SK-N-SH (cell line): ENCODE results near the gene TEK. TPM values are rescaled to one million over a fixed set of nuclear protein-coding genes. Genes with fewer than 3 reads are reported as not detected.

Experiments
- CTCF ChIA-PET: fragments of 300-600, 350-600 bp; formaldehyde crosslinking; extraction: SDS; loops from one replicate; lab custom pipeline; 2021; lab: Yijun Ruan, JAX
- POLR2A ChIA-PET: fragments of 350-600 bp; sonication (Branson Sonifier 250); formaldehyde crosslinking; extraction: SDS; loops from one replicate; lab custom pipeline; 2020; ENCODE audit warnings: antibody characterized with exemption, inconsistent platforms; lab: Yijun Ruan, JAX
- DNase-seq: peaks from one replicate; pipeline ENCODE4 v3.0.0; 2012
- H2AFZ ChIP-seq: fragments of 200-600 bp; sonication (generic); 2 replicates; pipeline ENCODE4 v1.8.1; 2016; ENCODE audit warnings: antibody characterized with exemption, mild to moderate bottlenecking, low read depth
- H3F3A ChIP-seq: fragments of 200-600 bp; sonication (generic); replicated peaks from 2 replicates; pipeline ENCODE3; 2016; ENCODE audit warnings: antibody characterized with exemption, mild to moderate bottlenecking; ENCODE audit not compliant: insufficient read depth
- H3K27ac ChIP-seq, 2 experiments: fragments of 200-500 bp in 1 of 2; fragments of 200-600 bp in 1 of 2; sonication (Bioruptor generic) in 1 of 2; sonication (generic), shearing (Covaris generic) in 1 of 2; 2 replicates each; pipeline versions ENCODE4 v1.5.1 to v1.6.1; 2014 to 2016; ENCODE audit warnings: low read depth in 2 of 2, inconsistent platforms in 1 of 2, low read length in 1 of 2, mild to moderate bottlenecking in 1 of 2, mixed read lengths in 1 of 2
- H3K27me3 ChIP-seq: fragments of 200-600 bp; sonication (generic), shearing (Covaris generic); 2 replicates; pipeline ENCODE4 v1.6.1; 2016; ENCODE audit warnings: mixed run types; ENCODE audit not compliant: insufficient read depth
- H3K36me3 ChIP-seq, 2 experiments: fragments of 200-500 bp in 1 of 2; fragments of 200-600 bp in 1 of 2; sonication (Bioruptor generic) in 1 of 2; sonication (generic) in 1 of 2; replicated peaks in 1 of 2; 2 replicates each; pipeline versions ENCODE3 to v1.5.1; 2014 to 2016; ENCODE audit warnings: low read length in 1 of 2, mild to moderate bottlenecking in 1 of 2; ENCODE audit not compliant: insufficient read depth in 2 of 2, control insufficient read depth in 1 of 2
- H3K4me1 ChIP-seq, 2 experiments: fragments of 200-500 bp in 1 of 2; fragments of 200-600 bp in 1 of 2; sonication (Bioruptor generic) in 1 of 2; sonication (generic), shearing (Covaris generic) in 1 of 2; 2 replicates each; pipeline versions ENCODE4 v1.5.1 to v1.6.1; 2014 to 2016; ENCODE audit warnings: low read depth in 1 of 2, low read length in 1 of 2, mixed run types in 1 of 2; ENCODE audit not compliant: insufficient read depth in 2 of 2, control insufficient read depth in 1 of 2
- H3K4me2 ChIP-seq: fragments of 200-600 bp; sonication (generic), shearing (Covaris generic); 2 replicates; pipeline ENCODE4 v1.6.1; 2017; ENCODE audit warnings: mixed run types
- H3K4me3 ChIP-seq, 2 experiments: fragments of 200-500 bp in 1 of 2; fragments of 200-600 bp in 1 of 2; sonication (Bioruptor generic) in 1 of 2; sonication (generic), shearing (Covaris generic) in 1 of 2; 2 replicates each; pipeline versions ENCODE4 v1.5.1 to v1.8.1; 2014 to 2016; ENCODE audit warnings: low read depth in 2 of 2, inconsistent platforms in 1 of 2, low read length in 1 of 2, mild to moderate bottlenecking in 1 of 2, mixed read lengths in 1 of 2, moderate library complexity in 1 of 2
- H3K79me2 ChIP-seq: fragments of 200-600 bp; sonication (generic); 2 replicates; pipeline ENCODE4 v1.8.1; 2017; ENCODE audit warnings: mild to moderate bottlenecking; ENCODE audit not compliant: insufficient read depth
- H3K9ac ChIP-seq: fragments of 200-600 bp; sonication (generic); 2 replicates; pipeline ENCODE4 v1.6.1; 2017; ENCODE audit warnings: mixed run types
- H3K9me2 ChIP-seq: fragments of 200-600 bp; sonication (generic); 2 replicates; pipeline ENCODE4 v1.6.1; 2017; ENCODE audit warnings: mixed run types
- H3K9me3 ChIP-seq: fragments of 200-600 bp; sonication (generic); 2 replicates; pipeline ENCODE4 v1.6.1; 2017; ENCODE audit warnings: mixed run types, mild to moderate bottlenecking, moderate library complexity
- H4K20me1 ChIP-seq: fragments of 200-600 bp; sonication (generic); 2 replicates; pipeline ENCODE4 v1.6.1; 2017; ENCODE audit warnings: mild to moderate bottlenecking, mixed run types; ENCODE audit not compliant: insufficient read depth
- FOSL2 ChIP-seq: IDR thresholded peaks from 2 replicates; pipeline ENCODE4 v1.4.0; 2012; ENCODE audit warnings: low read depth, mild to moderate bottlenecking, moderate library complexity, borderline replicate concordance
- SMC3 ChIP-seq: IDR thresholded peaks from 2 replicates; pipeline ENCODE4 v1.6.1; 2012; ENCODE audit warnings: low read depth, low read length, improper control_type of control experiment
- TCF12 ChIP-seq: IDR thresholded peaks from 2 replicates; pipeline ENCODE4 v1.4.0; 2012
- WGBS: methylation state at CpG from one replicate; pipeline ENCODE4 v1.1.6; 2017; ENCODE audit warnings: low lambda C conversion rate; 5-methylcytosine and 5-hydroxymethylcytosine counted together
- polyA plus RNA-seq, 3 experiments: library from polyadenylated mRNA; depleted of rRNA; stranded (reverse); fragments of >200 nt; gene quantifications; 2 replicates each; pipeline ENCODE4 v1.2.3, GENCODE V29; 2012
- TF ChIP-seq, protein P1 (sequence below): IDR thresholded peaks from 2 replicates; pipeline ENCODE4 v1.6.1; 2012; ENCODE audit warnings: mild to moderate bottlenecking, low read depth, low read length, moderate library complexity

The TEK gene
- polyA plus RNA-seq, 1 of the 3 experiments (the other 2 are of a cell fraction) = 0.03 TPM

DNA sequence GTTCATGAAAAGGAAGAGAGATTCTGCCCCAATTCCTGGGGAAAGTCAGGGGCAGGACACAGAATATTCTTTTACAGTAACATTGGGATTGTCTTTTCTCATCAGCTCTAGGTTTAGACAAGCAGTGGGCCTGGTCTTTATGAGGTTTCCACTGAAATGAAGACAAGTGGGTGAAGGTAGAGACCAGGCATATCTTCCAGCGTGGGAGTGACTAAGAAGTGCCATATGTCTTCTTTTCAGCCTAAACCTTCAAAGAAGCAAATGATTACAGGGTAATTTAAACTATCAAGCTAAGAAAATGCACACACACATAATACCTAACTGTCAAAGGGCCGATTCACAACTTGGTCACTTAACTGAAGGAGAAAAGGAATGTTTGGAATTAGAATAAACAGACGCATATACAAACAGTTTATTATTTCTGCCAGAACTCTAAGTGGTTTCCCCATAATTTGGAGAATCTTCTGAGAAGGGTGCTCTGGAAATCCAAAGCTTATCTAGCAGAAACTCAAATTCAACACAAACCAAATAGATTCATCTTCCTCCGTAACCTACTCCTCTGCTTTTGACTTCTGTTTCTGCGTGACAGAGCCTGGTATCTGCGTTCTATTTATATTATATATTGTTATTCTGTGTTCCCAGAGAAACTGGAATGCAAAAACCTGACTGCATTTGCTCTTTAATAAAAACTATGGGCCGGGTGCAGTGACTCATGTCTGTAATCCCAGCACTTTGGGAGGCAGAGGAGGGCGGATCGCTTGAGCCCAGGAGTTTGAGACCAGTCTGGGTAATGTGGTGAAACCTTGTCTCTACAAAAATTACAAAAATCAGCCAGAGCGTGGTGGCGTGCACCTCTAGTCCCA is 22.0 kb upstream of the TEK start:
- Histone ChIP-seq H3K27ac (peak overlapping the region; percentile 66 to 68; a peak in 3 of 4 replicates), H3K79me2 (no peaks in the 10 kb centered on the region)
- CTCF ChIA-PET = no interaction called here
- peak; percentile 35; the same call in 1 of the 2 replicates for TF ChIP-seq FOSL2
- no peak for TF ChIP-seq SMC3
- TF ChIP-seq, all 33 proteins: peak for 1
- Histone ChIP-seq H3K4me2 (peak overlapping the region; percentile 8; the same call in 1 of the 2 replicates), H3K4me1 (peaks cover 0 to 27% of the 10 kb centered on the region in 2 experiments; a peak in 2 of 4 replicates), H4K20me1 (no peaks in the 10 kb centered on the region), H3K27me3 (no peaks in the 10 kb centered on the region), H3K9ac (peak overlapping the region; percentile 36; the same call in 1 of the 2 replicates), H3F3A (peaks cover 18% of the 10 kb centered on the region), H3K4me3 (no peak overlapping the region), H2AFZ (peak overlapping the region; percentile 19; the same call in 1 of the 2 replicates), H3K9me3 (no peaks in the 10 kb centered on the region), H3K9me2 (no peaks in the 10 kb centered on the region), H3K36me3 (no peaks in the 10 kb centered on the region)
- 78% methylated on average over 11 of the region's 11 CpGs for WGBS
- DNase-seq = no peak
- POLR2A ChIA-PET = no interaction called here

DNA sequence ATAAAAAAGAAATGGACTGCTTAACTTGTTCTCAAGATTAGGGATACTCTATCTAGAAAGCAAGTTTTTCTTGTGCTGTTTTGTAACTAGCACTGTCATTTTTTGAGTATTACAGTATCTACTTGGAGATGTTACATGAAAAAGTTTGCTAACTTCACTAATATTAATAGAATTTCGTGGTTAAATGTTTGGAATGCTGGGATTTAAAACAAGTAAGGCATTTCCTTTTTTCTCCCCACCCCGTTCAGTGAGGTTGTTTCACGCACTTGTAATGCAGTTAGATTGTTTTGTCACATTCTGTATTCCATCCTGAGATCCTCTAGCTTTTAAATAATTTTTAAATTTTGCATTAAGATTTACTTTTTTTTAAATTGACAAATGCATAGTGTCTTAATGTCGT is 20.0 kb upstream of the TEK start:
- TF ChIP-seq TCF12 = 0 out of 2 replicates have a peak, but pooled peaks have one; percentile 7
- peak; percentile 28; the same call in 1 of the 2 replicates for TF ChIP-seq FOSL2
- TF ChIP-seq, protein P1, sequence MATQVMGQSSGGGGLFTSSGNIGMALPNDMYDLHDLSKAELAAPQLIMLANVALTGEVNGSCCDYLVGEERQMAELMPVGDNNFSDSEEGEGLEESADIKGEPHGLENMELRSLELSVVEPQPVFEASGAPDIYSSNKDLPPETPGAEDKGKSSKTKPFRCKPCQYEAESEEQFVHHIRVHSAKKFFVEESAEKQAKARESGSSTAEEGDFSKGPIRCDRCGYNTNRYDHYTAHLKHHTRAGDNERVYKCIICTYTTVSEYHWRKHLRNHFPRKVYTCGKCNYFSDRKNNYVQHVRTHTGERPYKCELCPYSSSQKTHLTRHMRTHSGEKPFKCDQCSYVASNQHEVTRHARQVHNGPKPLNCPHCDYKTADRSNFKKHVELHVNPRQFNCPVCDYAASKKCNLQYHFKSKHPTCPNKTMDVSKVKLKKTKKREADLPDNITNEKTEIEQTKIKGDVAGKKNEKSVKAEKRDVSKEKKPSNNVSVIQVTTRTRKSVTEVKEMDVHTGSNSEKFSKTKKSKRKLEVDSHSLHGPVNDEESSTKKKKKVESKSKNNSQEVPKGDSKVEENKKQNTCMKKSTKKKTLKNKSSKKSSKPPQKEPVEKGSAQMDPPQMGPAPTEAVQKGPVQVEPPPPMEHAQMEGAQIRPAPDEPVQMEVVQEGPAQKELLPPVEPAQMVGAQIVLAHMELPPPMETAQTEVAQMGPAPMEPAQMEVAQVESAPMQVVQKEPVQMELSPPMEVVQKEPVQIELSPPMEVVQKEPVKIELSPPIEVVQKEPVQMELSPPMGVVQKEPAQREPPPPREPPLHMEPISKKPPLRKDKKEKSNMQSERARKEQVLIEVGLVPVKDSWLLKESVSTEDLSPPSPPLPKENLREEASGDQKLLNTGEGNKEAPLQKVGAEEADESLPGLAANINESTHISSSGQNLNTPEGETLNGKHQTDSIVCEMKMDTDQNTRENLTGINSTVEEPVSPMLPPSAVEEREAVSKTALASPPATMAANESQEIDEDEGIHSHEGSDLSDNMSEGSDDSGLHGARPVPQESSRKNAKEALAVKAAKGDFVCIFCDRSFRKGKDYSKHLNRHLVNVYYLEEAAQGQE = no peak
- no peaks in the 10 kb centered on the region for H4K20me1 ChIP-seq
- H3K9me3 ChIP-seq = no peaks in the 10 kb centered on the region
- H3K27me3 ChIP-seq = no peaks in the 10 kb centered on the region
- no peak overlapping the region for H3K4me3 ChIP-seq
- no peaks in the 10 kb centered on the region for H3K9me2 ChIP-seq
- POLR2A ChIA-PET = no interaction called here
- H2AFZ ChIP-seq = 0 out of 2 replicates have a peak overlapping the region, but pooled peaks have one; percentile 61
- H3K4me2 ChIP-seq = peak overlapping the region; percentile 56
- no peaks in the 10 kb centered on the region for H3K36me3 ChIP-seq
- peaks cover 23% of the 10 kb centered on the region for H3F3A ChIP-seq
- no peak for DNase-seq
- peak overlapping the region; percentile 33; the same call in 1 of the 2 replicates for H3K9ac ChIP-seq
- H3K27ac ChIP-seq = peak overlapping the region; percentile 66 to 67; a peak in 3 of 4 replicates
- CTCF ChIA-PET = no interaction called here
- H3K4me1 ChIP-seq = peaks cover 0 to 27% of the 10 kb centered on the region in 2 experiments; a peak in 2 of 4 replicates
- WGBS = 24% methylated on average over 4 of the region's 4 CpGs
- H3K79me2 ChIP-seq = no peaks in the 10 kb centered on the region
